ENCODE data around the gene CCDC157. TPM values are rescaled to one million over a fixed set of nuclear protein-coding genes. Genes with fewer than 3 reads are reported as not detected.

CCDC157 gene
- total RNA-seq, 4 donors from 2014 or later: 1.5 to 2.5 (median 1.6) TPM

GRCh38 chr22:30372915-30373314 lies 16.1 kb downstream of the CCDC157 start:
- DNase-seq (ENCODE audit: extremely low spot score): no peak
- H3K36me3 ChIP-seq: peaks cover 0 to 17% (median 8%) of the 10 kb centered on the region in 4 donors
- H3K9me3 ChIP-seq: no peaks in the 10 kb centered on the region
- TF ChIP-seq POLR2AphosphoS5 (IDR thresholded peaks at IDR 0.05) (no peak), CTCF (IDR thresholded peaks at IDR 0.05) (no peak), EP300 (IDR thresholded peaks at IDR 0.05) (no peak), POLR2A (IDR thresholded peaks at IDR 0.05; ENCODE audit: low read depth) (no peak)
- no peaks in the 10 kb centered on the region for H3K4me1 ChIP-seq
- H3K27ac ChIP-seq (replicated peaks in 1 of 4): no peak overlapping the region
- 56% methylated on average over 8 of the region's 8 CpGs for WGBS
- no peak overlapping the region for H3K4me3 ChIP-seq
- intact Hi-C loops (cut with DNase I): no loop called here
- H3K27me3 ChIP-seq: no peaks in the 10 kb centered on the region

GRCh38 chr22:30373331-30374325 lies 16.8 kb downstream of the CCDC157 start:
- 79% methylated on average over 22 of the region's 33 CpGs for WGBS
- Histone ChIP-seq H3K27me3 (no peaks in the 10 kb centered on the region), H3K4me1 (no peaks in the 10 kb centered on the region), H3K36me3 (peaks cover 0 to 19% (median 9%) of the 10 kb centered on the region in 4 donors), H3K27ac (replicated peaks in 1 of 4) (no peak overlapping the region), H3K9me3 (no peaks in the 10 kb centered on the region), H3K4me3 (no peak overlapping the region)
- no peak for DNase-seq (ENCODE audit: extremely low spot score)
- intact Hi-C loops (cut with DNase I): no loop called here
- TF ChIP-seq POLR2A (IDR thresholded peaks at IDR 0.05; ENCODE audit: low read depth) (no peak), POLR2AphosphoS5 (IDR thresholded peaks at IDR 0.05) (no peak), EP300 (IDR thresholded peaks at IDR 0.05) (no peak)

- Histone ChIP-seq H3K27me3 (no peaks in the 10 kb centered on the region), H3K36me3 (peaks cover 0 to 35% (median 20%) of the 10 kb centered on the region in 4 donors), H3K9me3 (no peaks in the 10 kb centered on the region), H3K4me3 (no peak overlapping the region), H3K27ac (replicated peaks in 1 of 4) (no peak overlapping the region), H3K4me1 (no peaks in the 10 kb centered on the region)
- DNase-seq (ENCODE audit: extremely low spot score): no peak
- intact Hi-C loops (cut with DNase I): no loop called here
- 88% methylated on average over 13 of the region's 13 CpGs for WGBS
- TF ChIP-seq POLR2A (IDR thresholded peaks at IDR 0.05; ENCODE audit: low read depth) (no peak), POLR2AphosphoS5 (IDR thresholded peaks at IDR 0.05) (no peak), CTCF (IDR thresholded peaks at IDR 0.05) (no peak), EP300 (IDR thresholded peaks at IDR 0.05) (no peak)
These were observed 18.6 kb downstream of the CCDC157 start for GRCh38 chr22:30375312-30375849.

- no peaks in the 10 kb centered on the region for H3K4me1 ChIP-seq
- H3K27ac ChIP-seq (replicated peaks in 1 of 4): no peak overlapping the region
- H3K9me3 ChIP-seq: no peaks in the 10 kb centered on the region
- no peaks in the 10 kb centered on the region for H3K27me3 ChIP-seq
- TF ChIP-seq POLR2A (IDR thresholded peaks at IDR 0.05; ENCODE audit: low read depth) (no peak), EP300 (IDR thresholded peaks at IDR 0.05) (no peak), POLR2AphosphoS5 (IDR thresholded peaks at IDR 0.05) (no peak), CTCF (IDR thresholded peaks at IDR 0.05) (no peak)
- WGBS: 95% methylated on average over 7 of the region's 20 CpGs
- intact Hi-C loops (cut with DNase I): no loop called here
- DNase-seq (ENCODE audit: extremely low spot score): no peak
- H3K4me3 ChIP-seq: no peak overlapping the region
- H3K36me3 ChIP-seq: peaks cover 0 to 74% (median 44%) of the 10 kb centered on the region in 4 donors
These were observed 23.2 kb downstream of the CCDC157 start for GRCh38 chr22:30380011-30380410.

GRCh38 chr22:30381264-30381663 lies 24.5 kb downstream of the CCDC157 start:
- H3K27ac ChIP-seq (replicated peaks in 1 of 4): no peak overlapping the region
- H3K4me1 ChIP-seq: peaks cover 3 to 6% (median 4%) of the 10 kb centered on the region in 4 donors
- peaks cover 0 to 74% (median 42%) of the 10 kb centered on the region in 4 donors for H3K36me3 ChIP-seq
- H3K9me3 ChIP-seq: no peaks in the 10 kb centered on the region
- no peak for DNase-seq (ENCODE audit: extremely low spot score)
- intact Hi-C loops (cut with DNase I): no loop called here
- 87% methylated on average over 12 of the region's 12 CpGs for WGBS
- no peak overlapping the region for H3K4me3 ChIP-seq
- H3K27me3 ChIP-seq: no peaks in the 10 kb centered on the region
- TF ChIP-seq POLR2A (IDR thresholded peaks at IDR 0.05; ENCODE audit: low read depth): no peak
- TF ChIP-seq CTCF (IDR thresholded peaks at IDR 0.05): no peak
- TF ChIP-seq EP300 (IDR thresholded peaks at IDR 0.05): no peak
